Activated CD4-positive, alpha-beta T cell treated with anti-CD3 and anti-CD28 coated beads for 24 hours (primary cell): ENCODE results near the gene SOBP.

ENCODE experiments used
- DNase-seq, 2 donors: peaks; one replicate each; pipeline ENCODE4 v3.0.0-alpha.2; 2020; ENCODE audit warnings: low read depth in 2 of 2

SOBP gene

DNA sequence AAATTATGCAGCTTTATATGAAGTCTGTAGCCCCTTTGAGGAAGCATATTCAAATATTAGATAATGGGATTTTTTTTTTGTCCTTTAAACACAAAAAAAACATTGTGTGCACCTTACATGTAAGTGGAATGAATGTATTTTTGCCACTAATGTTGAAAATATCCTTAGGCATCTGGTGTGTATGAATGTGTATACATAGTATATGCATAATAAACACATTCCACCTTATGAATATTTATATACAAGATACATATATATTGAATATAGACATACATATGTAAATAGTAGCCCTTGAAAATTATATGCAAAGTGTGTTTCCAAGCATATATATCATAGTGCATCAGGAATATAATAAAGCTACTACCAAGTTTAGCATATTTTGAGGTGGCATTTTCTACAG is 94.8 kb downstream of the SOBP start:
- DNase-seq: no peak

DNA sequence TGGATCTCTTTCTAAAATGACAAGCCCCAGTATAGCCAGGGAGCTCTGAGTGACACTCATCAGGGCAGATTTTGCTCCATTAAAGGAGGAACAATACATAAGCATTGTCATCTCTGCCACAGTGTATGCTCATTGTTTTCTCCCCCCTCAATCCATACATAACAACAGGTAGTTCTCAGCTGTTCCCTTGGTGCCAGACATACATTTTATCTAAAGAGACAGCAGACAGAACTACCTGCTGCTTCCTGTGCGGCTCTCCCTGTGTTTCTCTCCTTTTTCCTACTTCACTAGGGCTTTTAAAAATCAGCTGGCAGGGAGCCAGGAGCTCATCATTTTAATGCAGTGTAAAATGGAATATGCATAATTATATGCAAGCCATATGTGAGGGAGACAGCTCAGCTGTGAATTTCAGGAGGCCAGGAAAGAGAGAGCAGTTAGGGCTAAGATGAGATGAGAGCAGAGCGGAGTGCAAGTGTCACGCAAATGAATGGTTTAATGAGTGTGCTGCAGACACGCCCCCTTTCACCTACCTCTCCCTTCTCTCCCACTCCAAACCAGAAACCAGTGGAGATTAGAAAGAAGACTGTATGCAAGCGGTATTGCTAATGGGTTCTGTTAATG is 96.0 kb downstream of the SOBP start:
- no peak for DNase-seq

DNA sequence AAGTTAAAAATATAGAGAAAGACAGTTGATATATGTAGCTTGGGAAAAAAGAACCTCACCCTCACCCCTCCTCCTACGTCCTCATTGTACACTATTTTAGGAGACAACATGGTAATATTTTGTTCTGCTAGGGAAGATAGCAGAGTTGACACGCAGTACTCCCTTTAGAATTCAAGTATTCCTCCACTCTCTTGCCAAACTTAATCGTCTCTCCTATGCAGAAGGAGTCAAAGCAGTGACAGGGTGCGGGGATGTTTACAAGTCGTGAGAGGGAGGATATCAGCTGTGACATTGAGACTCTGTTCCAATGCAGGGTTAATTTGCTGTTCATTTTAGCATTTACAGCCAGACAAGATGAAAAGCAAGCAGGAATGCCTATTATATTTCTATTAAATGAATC is 97.5 kb downstream of the SOBP start:
- no peak for DNase-seq

DNA sequence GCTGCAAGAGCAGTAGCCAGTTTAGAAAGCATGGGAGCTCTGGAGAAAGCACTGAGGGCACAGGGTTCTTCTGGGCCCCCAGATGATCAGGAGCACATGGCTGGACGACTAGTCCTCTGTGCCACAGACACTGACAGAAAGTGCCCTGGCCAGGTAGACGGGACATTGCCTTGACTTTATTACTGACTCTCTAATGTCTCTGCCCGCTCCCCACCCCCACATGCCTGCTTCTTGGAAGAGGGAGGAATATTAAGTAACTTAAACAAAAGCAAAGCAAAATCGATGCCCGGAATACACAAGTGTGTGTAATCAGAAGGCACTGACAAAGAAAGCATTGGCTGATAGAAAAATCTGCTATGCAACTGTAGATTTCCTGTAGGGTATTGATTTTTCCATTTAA is 99.3 kb downstream of the SOBP start:
- DNase-seq: no peak

DNA sequence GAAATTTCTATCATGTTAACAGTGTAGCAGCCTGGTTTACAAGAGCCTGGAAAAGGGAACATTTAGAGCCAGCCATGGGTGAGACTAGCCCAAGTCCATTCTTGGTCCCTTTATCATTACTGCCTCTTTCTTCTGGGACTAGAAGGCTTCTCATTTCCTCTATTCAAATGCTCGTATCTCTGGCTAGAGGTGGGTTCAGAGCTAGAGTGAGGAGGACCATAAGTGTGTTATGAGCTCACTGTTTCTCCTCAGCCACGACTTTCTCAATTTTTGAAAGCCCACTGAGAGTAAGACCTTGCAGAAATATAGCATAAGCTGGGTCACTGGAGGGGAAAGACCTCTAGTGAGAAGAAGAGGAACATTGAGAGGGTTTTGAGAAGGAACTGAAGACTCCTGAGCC is 100.0 kb downstream of the SOBP start:
- no peak for DNase-seq

DNA sequence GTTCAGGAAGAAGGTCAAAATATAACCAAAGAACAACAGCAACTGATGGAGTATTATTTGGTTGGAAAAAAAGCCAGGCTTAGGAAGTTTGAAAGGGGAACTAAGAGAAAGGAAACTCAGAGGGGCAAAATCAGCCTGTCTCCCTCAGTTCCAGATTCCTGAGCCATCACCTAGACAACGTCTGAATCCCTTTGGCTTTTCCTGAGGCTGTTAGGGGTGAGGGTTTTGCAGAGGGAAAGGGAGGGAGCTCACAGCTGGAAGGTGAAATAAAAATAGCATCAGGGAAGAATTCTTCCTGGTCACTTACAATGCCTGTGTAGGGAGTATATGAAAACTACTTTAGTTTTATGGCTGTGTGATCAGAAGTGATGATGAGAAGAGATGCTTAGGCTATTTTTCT is 100.5 kb downstream of the SOBP start:
- DNase-seq: no peak

DNA sequence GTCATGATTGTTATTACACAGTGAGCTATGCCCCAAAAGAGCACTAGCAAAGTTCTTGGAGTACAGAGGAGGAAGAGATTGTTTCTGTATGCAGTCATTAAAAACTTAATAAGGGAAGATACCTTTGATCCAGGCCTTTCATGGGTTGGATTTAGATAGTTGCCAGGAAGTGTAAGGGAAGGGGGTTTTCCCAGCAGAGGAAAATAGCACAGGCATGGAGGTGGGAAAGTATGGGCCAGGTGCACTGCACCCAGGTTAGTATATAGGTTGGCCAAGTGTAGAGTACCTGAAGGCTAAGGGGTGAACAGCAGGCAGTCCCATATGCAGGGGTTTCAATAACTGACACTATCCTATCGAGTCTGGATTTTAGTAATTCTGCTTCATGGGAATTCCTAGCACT is 101.4 kb downstream of the SOBP start:
- DNase-seq: no peak

GRCh38 chr6:107592806-107593205 is 102.9 kb downstream of the SOBP start:
- DNase-seq: no peak

GRCh38 chr6:107594736-107595135 is 104.8 kb downstream of the SOBP start:
- no peak for DNase-seq

DNA sequence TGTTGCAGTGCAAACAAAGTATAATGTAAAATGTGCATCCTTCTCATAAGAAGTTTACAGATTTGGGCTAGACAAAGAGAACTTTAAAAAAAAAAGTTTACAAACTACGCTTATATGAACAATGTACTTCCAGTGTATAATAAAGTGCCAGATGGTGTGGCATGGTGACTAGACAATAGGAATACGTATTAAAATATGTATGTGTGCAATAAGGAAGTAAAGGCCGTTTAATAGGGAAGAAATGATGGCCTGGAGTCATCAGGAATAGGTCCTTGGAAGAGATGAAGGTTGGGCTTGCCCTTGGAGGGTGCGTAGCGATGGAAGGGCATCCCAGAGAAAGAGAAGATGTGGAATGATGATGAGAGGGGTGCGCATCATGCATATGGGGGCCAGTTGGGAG is 108.2 kb downstream of the SOBP start:
- DNase-seq: no peak

GRCh38 chr6:107599043-107599442 is 109.1 kb downstream of the SOBP start:
- DNase-seq: no peak

- no peak for DNase-seq
Measured at GRCh38 chr6:107600121-107600520, 110.2 kb downstream of the SOBP start.

- no peak for DNase-seq
Measured at GRCh38 chr6:107600936-107601335, 111.0 kb downstream of the SOBP start.

- no peak for DNase-seq
Measured at GRCh38 chr6:107601406-107601805, 111.5 kb downstream of the SOBP start.

DNA sequence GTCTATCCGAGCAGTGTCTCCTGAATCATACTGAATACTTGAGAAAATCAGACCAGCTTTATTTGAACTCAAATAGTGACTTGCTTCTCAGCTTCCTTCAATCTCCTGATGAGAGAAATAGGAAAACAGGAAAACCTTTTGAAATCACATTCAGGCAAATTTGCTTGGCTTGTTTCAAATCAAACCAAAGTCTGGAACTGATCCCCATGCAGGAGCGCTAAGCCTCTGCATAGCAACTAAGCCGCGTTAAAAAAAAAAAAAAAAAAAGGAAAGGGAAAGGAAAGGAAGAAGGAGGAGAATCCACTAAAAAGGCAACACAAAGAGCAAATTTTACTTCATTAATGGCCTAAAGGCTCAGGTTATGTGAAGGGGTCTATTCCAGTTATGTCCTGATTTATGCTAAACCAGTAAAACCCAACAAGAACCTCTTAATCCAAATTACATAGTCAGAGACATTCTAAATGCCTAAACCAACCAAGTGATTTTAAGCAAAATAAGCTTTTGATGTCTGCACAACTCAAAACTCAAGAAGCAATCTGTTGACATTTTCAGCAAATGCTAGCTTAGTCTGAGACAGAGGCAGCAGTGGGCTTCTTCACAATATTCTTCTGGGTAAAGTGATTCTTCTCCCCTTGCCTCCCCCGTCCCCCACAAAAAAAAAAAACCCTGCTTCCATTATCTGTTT is 112.5 kb downstream of the SOBP start:
- no peak for DNase-seq

DNA sequence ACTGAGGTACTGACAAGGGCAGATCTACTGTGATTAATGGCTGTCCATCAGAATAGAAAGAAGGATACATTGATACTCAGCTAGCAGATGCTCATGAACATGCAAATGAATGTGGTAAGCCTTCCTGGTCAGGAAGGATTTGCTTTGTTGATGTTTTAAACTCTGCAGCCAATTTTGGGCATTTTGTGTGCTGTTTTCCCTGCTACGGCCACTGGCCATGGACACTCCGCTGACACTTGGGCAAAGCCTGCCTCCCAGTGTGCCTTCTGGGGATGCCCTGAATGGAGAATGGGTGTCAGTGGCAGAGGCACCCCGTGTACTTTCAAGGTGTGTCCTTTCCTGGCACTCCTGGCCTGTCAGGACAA is 113.1 kb downstream of the SOBP start:
- DNase-seq: no peak

DNA sequence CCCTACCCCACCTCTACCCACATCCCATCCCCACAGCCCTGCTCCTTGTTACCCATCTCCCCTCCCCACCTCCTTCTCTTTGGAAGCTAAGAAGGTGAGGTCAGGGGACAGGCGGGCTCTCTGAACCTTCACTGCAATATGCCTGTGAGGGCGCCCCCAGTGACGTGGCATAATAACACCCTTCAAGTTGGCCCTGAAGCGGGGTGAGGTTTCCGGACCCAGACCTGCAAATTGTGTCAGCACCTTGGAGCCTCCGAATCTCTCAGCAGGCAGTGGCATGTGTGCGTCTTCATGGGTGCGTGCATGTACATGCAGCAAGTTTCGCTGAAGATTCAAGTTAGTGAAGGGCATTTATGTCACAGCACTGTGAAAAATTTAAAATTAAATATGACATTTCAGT is 114.6 kb downstream of the SOBP start:
- no peak for DNase-seq

GRCh38 chr6:107606407-107606806 is 116.5 kb downstream of the SOBP start:
- no peak for DNase-seq

DNA sequence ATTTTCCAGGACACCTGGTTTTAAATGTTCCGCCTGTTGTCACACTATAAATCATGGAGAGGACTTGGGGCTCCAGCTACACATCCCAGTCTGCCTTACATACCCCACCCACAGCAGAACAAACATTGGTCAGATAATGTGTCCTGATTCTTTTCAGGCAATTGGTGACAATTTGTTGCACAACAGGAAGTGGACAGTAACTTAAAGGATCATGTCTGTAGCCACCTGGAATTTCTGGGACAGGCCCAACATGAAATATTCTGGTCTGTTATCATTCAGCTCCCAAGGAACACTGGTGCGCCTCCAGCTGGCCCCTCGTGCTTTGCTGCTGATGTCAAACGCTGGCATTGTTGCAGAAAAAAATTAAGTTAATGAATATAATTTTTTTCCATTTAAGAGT is 117.2 kb downstream of the SOBP start:
- DNase-seq: no peak

DNA sequence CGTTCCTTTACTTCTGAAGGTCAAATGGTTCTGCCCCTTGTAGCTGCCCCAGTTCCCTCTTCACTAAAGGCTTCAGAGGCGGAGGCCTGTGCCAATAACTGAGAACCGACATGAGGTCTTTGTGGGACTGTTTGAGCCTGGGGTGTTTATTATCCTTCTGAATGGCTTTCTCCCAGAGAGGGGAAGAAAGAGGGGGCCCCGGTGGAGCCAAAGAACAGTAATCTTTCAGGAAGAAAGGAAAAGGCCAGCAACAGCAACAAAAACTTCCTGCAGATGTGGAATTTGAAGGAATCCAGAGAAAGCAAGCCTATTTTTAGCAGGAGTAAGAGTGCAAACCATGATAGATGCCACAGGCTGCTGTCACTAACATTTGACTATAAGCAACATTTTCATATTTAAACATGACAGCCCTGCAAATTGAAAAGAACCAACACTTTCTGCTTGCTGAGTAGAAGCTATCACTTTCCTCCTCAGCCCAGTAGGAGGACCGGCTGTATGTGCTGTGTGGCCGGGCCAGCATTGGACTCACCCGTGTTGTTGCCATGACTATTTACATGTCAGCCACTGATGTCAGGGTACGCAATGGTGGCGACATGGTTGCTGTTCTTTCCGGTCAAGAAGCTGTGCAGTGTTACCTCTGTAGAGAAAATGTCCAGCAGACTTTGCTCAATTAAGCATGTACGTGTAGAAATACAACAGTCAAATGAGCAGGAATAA is 121.3 kb downstream of the SOBP start:
- no peak for DNase-seq

GRCh38 chr6:107612762-107613415 is 123.0 kb downstream of the SOBP start:
- no peak for DNase-seq

GRCh38 chr6:107613651-107614379 is 123.9 kb downstream of the SOBP start:
- DNase-seq: no peak
